ENCODE results near the gene C17orf75. TPM values are rescaled to one million over a fixed set of nuclear protein-coding genes. Genes with fewer than 3 reads are reported as not detected.

C17orf75 gene
- total and polyA plus RNA-seq, 10 of the 15 experiments (the other 5 are each of a cell fraction or from before 2014, with no cell fraction given), result 21.7 to 53.0 (median 27.3) TPM

- no peaks in the 10 kb centered on the region for H3K9me3 ChIP-seq (replicated peaks; ENCODE audit: control insufficient read depth, insufficient read depth, low read length)
- peak; percentile 55 for DNase-seq (ENCODE audit: low read depth, low spot score)
- H3K4me2 ChIP-seq (ENCODE audit: control insufficient read depth, insufficient read depth), result no peak overlapping the region
- no peaks in the 10 kb centered on the region for H4K20me1 ChIP-seq (ENCODE audit: control insufficient read depth, insufficient read depth)
- no peaks in the 10 kb centered on the region for H3K36me3 ChIP-seq (ENCODE audit: control insufficient read depth in 2 of 2, insufficient read depth in 2 of 2, low read length in 1 of 2)
- ChIA-PET CTCF (interaction anchor here (0.5 to 7.9 kb wide), 20 partner anchors 11 to 1071 kb away, joined by 3 to 132 read pairs (median 5); partner anchors contain the start of gene PSMD11), RAD21 (ENCODE audit: unreplicated experiment) (interaction anchor here (0.7 to 5.8 kb wide), 11 partner anchors 9 to 192 kb away, joined by 3 to 53 read pairs (median 4); partner anchors contain the start of gene PSMD11), POLR2A (interaction anchor here (1.4 kb wide), 1 partner anchor 9 kb away, joined by 4 read pairs; no protein-coding TSS in a partner anchor), SMC1A (ENCODE audit: uncharacterized antibody, unreplicated experiment) (interaction anchor here (0.6 to 3.6 kb wide), 15 partner anchors 8 to 142 kb away, joined by 3 to 22 read pairs (median 3); no protein-coding TSS in a partner anchor)
- no peak overlapping the region for H3K4me3 ChIP-seq
- H3K79me2 ChIP-seq (ENCODE audit: control insufficient read depth, insufficient read depth, low read length), result no peaks in the 10 kb centered on the region
- H3K4me1 ChIP-seq (ENCODE audit: control insufficient read depth, insufficient read depth, low read length), result peaks cover 7% of the 10 kb centered on the region
- in situ Hi-C loops (cut with MboI) (no loop called here), intact Hi-C loops (cut with micrococcal nuclease; ENCODE audit: unreplicated experiment) (loop anchor here (1.0 to 5.0 kb wide), 2 partner anchors 66 to 117 kb away; no protein-coding TSS in a partner anchor)
- H3K9ac ChIP-seq (ENCODE audit: control insufficient read depth, insufficient read depth, low read length), result no peak overlapping the region
- no peak overlapping the region for H2AFZ ChIP-seq (ENCODE audit: control insufficient read depth, low read depth, low read length)
- FAIRE-seq, result peak; percentile 35
- 6% methylated on average over 5 of the region's 5 CpGs for WGBS (ENCODE audit: insufficient coverage, insufficient replicate concordance, low lambda C conversion rate, missing lambda C conversion rate)
- no TSS peak for BruUV-seq (replicated peaks)
- H3K27me3 ChIP-seq (replicated peaks in 1 of 2; ENCODE audit: control insufficient read depth in 2 of 2, insufficient read depth in 2 of 2, low read length in 1 of 2), result peaks cover 0 to 2% of the 10 kb centered on the region in 2 experiments; a peak in 3 of 4 replicates
- peak; percentile 89 for ATAC-seq
- no peak overlapping the region for H3K27ac ChIP-seq (ENCODE audit: control insufficient read depth, insufficient read depth)
- TF ChIP-seq SKIL (IDR thresholded peaks at IDR 0.05; ENCODE audit: low read depth, poor library complexity, severe bottlenecking) (peak; percentile 43), YBX1 (IDR thresholded peaks at IDR 0.05) (0 out of 2 replicates have a peak, but pooled peaks have one; percentile 25), ZNF384 (IDR thresholded peaks at IDR 0.05; ENCODE audit: borderline replicate concordance, low read depth, low read length) (peak; percentile 48; the same call in 1 of the 2 replicates), POLR2AphosphoS5 (IDR thresholded peaks at IDR 0.05; ENCODE audit: low read length) (no peak), SMARCA5 (IDR thresholded peaks at IDR 0.05) (peak; percentile 74; the same call in 1 of the 2 replicates), SPI1 (IDR thresholded peaks at IDR 0.05; ENCODE audit: borderline replicate concordance, insufficient read depth, low read depth, low read length) (0 out of 2 replicates have a peak, but pooled peaks have one; percentile 14), ZBTB33 (IDR thresholded peaks at IDR 0.05) (no peak), PBX3 (IDR thresholded peaks at IDR 0.05; ENCODE audit: insufficient replicate concordance, low read depth, low read length) (no peak), RB1 (IDR thresholded peaks at IDR 0.05; ENCODE audit: borderline replicate concordance) (peak; percentile 90; the same call in 1 of the 2 replicates), DPF2 (IDR thresholded peaks at IDR 0.05) (peak; percentile 60), BCL11A (IDR thresholded peaks at IDR 0.05; ENCODE audit: low read depth, low read length) (peak; percentile 70; the same call in 1 of the 2 replicates), CREB1 (IDR thresholded peaks at IDR 0.05; ENCODE audit: low read depth) (no peak), SMC3 (IDR thresholded peaks at IDR 0.05; ENCODE audit: borderline replicate concordance, low read length) (peak; percentile 83), STAT1 (conservative IDR thresholded peaks at IDR 0.05) (peak; percentile 78; the same call in 1 of the 2 replicates), RELA (IDR thresholded peaks at IDR 0.05; ENCODE audit: borderline replicate concordance, partially characterized antibody) (peak; percentile 41), NR2F1 (conservative IDR thresholded peaks at IDR 0.05) (peak; percentile 70), IKZF2 (IDR thresholded peaks at IDR 0.05) (peak; percentile 44 to 63; a peak in 2 of 4 replicates), RCOR1 (conservative IDR thresholded peaks at IDR 0.05; ENCODE audit: low read depth, low read length) (0 out of 2 replicates have a peak, but pooled peaks have one; percentile 56), YY1 (IDR thresholded peaks at IDR 0.05; ENCODE audit: low read depth, low read length) (peak; percentile 49; the same call in 1 of the 2 replicates), ESRRA (IDR thresholded peaks at IDR 0.05; ENCODE audit: low read length) (no peak), GATAD2B (conservative IDR thresholded peaks at IDR 0.05; ENCODE audit: low read depth) (peak; percentile 77; the same call in 1 of the 2 replicates)
Observed at GRCh38 chr17:32319548-32319905, 22.4 kb downstream of the C17orf75 start.
